Stimulated activated CD4-positive, alpha-beta T cell treated with anti-CD3 and anti-CD28 coated beads, Interleukin-1b, Interleukin-23, amount 100 ng/mL, for 48 hours (primary cell): Measurements from ENCODE around the gene HDAC3.

ENCODE experiments used
- DNase-seq: peaks from one replicate; pipeline ENCODE4 v3.0.0-alpha.2; 2020

The HDAC3 gene

GRCh38 chr5:141636413-141637122 is at the start of gene HDAC3, which contains the start of gene RELL2:
Gene HDAC3, minus strand, starts transcription at chr5:141636849. Its CDS starts 59 bp downstream, at chr5:141636790.
Gene RELL2, plus strand, starts transcription at chr5:141636997. Its CDS starts 1,229 bp downstream, at chr5:141638226.
- peak; percentile 92 for DNase-seq

- DNase-seq, result no peak
Observed at GRCh38 chr5:141685591-141685990, 48.9 kb upstream of the HDAC3 start.

- no peak for DNase-seq
Observed at GRCh38 chr5:141683596-141684141, 47.0 kb upstream of the HDAC3 start.

- DNase-seq, result peak; percentile 25
Observed at GRCh38 chr5:141681695-141682641, 45.3 kb upstream of the HDAC3 start, which contains the start of gene ARAP3. Gene ARAP3, minus strand, starts transcription at chr5:141682230. Its CDS starts 1,744 bp downstream, at chr5:141680486.

DNA sequence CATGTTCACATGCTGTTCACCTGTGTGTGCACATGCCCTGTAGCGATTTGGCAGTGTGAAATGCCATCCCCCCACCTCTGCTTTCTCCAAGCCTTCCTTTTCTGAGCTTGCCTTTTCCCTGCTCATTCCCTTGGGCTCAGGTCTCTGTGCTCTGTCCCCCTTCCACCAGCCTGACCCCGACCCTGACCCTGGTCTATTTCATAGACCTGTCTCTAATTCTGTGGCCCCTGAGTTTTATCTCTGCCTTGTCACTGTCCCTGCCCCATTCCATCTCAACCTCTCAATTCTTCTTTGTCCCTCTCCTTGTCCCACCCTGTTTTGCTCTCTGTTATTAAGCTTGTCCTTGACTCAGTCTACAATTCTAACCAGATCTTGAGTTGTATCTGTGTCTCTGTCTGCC is 44.6 kb upstream of the HDAC3 start:
- DNase-seq, result no peak

- DNase-seq, result no peak
Observed at GRCh38 chr5:141680751-141681201, 44.1 kb upstream of the HDAC3 start.

- DNase-seq, result no peak
Observed at GRCh38 chr5:141680178-141680577, 43.5 kb upstream of the HDAC3 start.

GRCh38 chr5:141677415-141677814 is 40.8 kb upstream of the HDAC3 start:
- DNase-seq, result no peak

GRCh38 chr5:141675672-141676071 is 39.0 kb upstream of the HDAC3 start:
- DNase-seq, result no peak

GRCh38 chr5:141674747-141675146 is 38.1 kb upstream of the HDAC3 start:
- no peak for DNase-seq

DNA sequence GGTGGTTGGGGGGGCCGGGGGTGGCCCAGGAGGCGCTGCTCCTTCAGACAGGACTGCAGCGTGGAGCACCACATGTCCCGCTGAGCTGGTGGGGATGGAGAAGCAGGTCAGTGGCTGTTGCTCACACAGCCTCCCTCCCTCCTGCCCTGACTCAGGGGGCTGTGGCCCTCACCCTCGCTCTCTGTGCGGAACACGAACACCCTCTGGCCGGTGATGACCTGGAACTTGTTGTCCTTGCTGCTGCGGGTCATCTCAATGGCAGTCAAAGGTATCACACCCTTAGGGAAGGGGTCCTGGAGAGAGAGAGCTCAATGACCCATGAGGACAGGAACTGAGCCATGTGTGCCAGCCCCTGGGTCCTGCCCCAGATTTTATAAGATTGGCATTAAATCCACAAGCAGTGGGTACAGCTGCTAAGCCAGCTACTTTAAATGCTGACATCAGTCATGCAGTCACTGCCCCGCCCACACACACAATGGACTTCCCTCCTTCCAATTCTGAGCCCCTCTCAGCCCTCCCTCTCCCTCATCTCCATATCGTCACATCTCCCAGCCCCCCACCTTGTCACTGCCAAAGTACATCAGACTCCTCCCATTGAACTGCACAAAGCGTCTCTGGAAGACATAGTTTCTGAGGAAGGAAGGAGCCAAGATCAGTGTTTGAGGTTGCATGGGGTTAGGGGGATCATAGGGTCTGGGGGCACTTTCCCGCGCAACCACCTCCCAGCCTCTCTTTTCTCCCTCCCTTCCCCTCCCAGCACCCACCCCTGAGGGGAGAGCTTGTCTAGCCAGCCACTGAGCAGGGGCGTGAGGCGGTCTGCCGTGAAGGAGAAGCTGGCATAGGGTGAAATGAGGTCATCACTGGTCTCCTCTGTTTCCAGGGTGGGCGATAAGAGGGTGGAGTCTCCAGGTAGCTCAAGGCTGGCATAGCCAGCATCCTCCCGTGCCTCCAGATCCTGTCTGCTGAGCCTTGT is 36.5 kb upstream of the HDAC3 start:
- no peak for DNase-seq

- no peak for DNase-seq
Observed at GRCh38 chr5:141672071-141672840, 35.6 kb upstream of the HDAC3 start.

- DNase-seq, result no peak
Observed at GRCh38 chr5:141669520-141669919, 32.9 kb upstream of the HDAC3 start.

DNA sequence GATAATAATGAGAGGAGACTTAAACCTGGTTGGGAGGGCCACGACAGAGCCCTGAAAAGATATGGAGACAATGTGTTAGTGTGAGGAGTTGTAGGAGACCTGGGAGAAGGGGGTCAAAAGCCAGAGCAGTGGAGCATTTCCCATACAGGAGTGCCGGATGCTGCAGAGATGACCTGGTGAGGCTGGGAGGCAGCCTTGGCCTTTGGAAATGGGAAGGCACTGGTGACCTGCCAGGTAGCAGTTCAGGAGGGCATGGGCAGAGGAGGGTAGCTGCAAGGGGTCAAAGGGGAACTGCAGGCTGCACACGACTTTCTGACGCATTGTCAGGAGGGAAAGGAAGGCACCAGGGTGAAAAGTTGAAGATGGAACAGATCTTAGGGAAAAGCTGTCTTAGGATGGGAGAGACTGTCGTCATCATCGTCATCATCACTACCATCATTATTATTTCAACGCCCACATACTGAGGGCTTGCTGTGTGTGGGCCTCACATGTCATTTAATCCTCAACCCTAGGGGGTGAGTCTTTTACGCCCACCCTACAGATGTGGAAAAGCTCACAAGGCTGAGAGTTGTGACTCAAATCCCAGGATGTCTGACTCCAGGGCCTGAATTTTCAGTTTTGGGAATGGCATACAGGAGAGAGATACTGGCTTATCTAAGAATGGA is 32.1 kb upstream of the HDAC3 start:
- no peak for DNase-seq

GRCh38 chr5:141665995-141666940 is 29.6 kb upstream of the HDAC3 start:
- DNase-seq, result no peak

GRCh38 chr5:141664733-141665461 is 28.2 kb upstream of the HDAC3 start:
- peak; percentile 72 for DNase-seq

DNA sequence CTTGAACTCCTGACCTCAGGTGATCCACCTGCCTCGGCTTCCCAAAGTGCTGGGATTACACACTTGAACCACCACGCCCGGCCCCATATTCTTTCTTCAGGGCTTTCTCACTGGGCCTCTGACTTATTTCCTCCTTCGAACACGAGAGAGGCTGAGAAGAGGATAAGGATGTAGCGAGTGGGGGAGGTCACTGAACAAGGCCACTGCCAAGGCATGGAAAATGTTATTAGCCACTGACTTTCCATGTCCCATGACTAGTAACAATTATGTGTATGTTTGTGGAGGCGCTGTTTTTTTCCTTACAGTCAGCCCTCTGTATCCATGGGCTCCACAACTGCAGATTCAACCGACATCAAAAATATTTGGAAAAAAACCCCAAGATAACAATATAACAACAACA is 26.9 kb upstream of the HDAC3 start:
- DNase-seq, result no peak

DNA sequence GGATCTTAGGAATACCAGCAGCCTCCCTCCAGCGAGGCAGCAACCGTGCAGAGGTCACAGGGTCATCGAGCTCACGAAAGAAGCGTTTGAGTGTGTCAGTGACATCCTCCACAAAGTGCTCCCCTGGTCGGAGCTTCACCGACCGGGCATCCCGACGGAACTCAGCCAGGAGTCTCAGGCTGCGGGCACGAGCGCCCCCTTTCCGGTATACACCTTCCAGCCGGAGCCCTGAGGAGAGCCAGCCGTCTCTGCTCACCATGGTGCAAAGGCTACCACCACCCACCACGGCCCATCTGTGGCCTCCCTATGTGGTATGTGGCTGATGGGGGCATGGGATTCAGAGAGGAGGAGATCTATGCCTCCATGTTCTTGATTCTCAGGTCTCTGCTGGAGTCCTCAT is 25.4 kb upstream of the HDAC3 start:
- no peak for DNase-seq
